Prostate gland (tissue), 2 donors: ENCODE measurements around the gene ABCC5. TPM values are rescaled to one million over a fixed set of nuclear protein-coding genes. Genes with fewer than 3 reads are reported as not detected.
"Not testable (repeated sequence)": the region's sequence is repeated elsewhere in the genome, so short reads cannot be mapped to it uniquely, and the experiment has no call there.

Experiments used
- DNase-seq: peaks from one replicate; pipeline ENCODE4 v3.0.0-alpha.2; 2019; ENCODE audit warnings: low spot score
- H3K27ac ChIP-seq, 2 donors: fragments of 200-600 bp; sonication (generic); 2 replicates each; pipeline ENCODE4 v1.5.1; 2017 to 2019
- H3K27me3 ChIP-seq: fragments of 200-600 bp; sonication (generic); replicated peaks from 2 replicates; pipeline ENCODE4 v1.5.1; 2019; ENCODE audit not compliant: insufficient read depth
- H3K36me3 ChIP-seq, 2 donors: fragments of 200-600 bp; sonication (generic); 1 replicate in 1 of 2; 2 replicates in 1 of 2; pipeline versions ENCODE4 v1.5.1 to v1.8.1; 2017 to 2019
- H3K4me1 ChIP-seq: fragments of 200-600 bp; sonication (generic); replicated peaks from 2 replicates; pipeline ENCODE4 v1.5.1; 2019
- H3K4me3 ChIP-seq, 2 donors: fragments of 200-600 bp; sonication (generic); 2 replicates each; pipeline ENCODE4 v1.5.1; 2017 to 2019
- H3K9me3 ChIP-seq: fragments of 200-600 bp; sonication (generic); 2 replicates; pipeline ENCODE4 v1.5.1; 2017
- POLR2A ChIP-seq: fragments of 450-650 bp; IDR thresholded peaks from one replicate; pipeline ENCODE4 v1.6.1; 2016; ENCODE audit warnings: antibody characterized with exemption, mild to moderate bottlenecking
- POLR2AphosphoS5 ChIP-seq: sonication (generic); formaldehyde crosslinking; IDR thresholded peaks from one replicate; pipeline ENCODE4 v1.6.1; 2017; ENCODE audit warnings: antibody characterized with exemption
- whole genome bisulfite sequencing: methylation state at CpG from one replicate; pipeline ENCODE4 v1.1.5; 2018; 5-methylcytosine and 5-hydroxymethylcytosine counted together
- intact Hi-C: fragments of 100-400 bp; cut with DNase I; formaldehyde crosslinking; loops from one replicate; pipeline ENCODE4 v1.14.2; 2022
- total RNA-seq, 2 donors: library from RNA; depleted of rRNA; stranded (reverse); fragments of >200 nt; gene quantifications; one replicate each; pipeline ENCODE4 v1.1.0, GENCODE V29; 2016
- TF ChIP-seq, protein P1 (sequence below), 4 experiments: fragments of 200-600 bp in 2 of 4; fragments of 450-650 bp in 2 of 4; sonication (generic) in 2 of 4; IDR thresholded peaks; 1 replicate in 3 of 4; 2 replicates in 1 of 4; pipeline ENCODE4 v1.5.1; 2016 to 2019; ENCODE audit warnings: antibody characterized with exemption in 4 of 4, mild to moderate bottlenecking in 2 of 4, moderate library complexity in 2 of 4

The ABCC5 gene
- total RNA-seq, 2 donors from 2014 or later, result 17.9 to 43.6 TPM

DNA sequence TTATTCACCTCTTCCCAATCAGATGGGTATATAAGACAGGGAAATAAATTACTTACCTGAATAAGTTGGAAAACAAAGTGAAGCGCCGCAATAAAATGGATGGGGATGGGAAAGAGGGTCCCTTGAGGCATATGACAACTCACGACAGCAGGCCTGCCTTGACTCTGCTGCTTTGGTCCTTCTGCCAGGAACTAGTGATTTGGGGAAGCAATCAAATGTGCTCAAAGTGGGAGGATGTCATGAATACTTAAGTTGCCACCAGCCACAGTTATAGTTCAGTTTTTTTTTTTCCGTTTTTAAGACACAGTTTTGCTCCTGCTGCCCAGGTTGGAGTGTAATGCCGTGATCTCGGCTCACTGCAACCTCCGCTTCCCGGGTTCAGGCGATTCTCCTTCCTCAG, 137.6 kb downstream of the ABCC5 start:
- no peak for DNase-seq
- TF ChIP-seq POLR2AphosphoS5 (no peak), POLR2A (no peak)
- TF ChIP-seq, protein P1, sequence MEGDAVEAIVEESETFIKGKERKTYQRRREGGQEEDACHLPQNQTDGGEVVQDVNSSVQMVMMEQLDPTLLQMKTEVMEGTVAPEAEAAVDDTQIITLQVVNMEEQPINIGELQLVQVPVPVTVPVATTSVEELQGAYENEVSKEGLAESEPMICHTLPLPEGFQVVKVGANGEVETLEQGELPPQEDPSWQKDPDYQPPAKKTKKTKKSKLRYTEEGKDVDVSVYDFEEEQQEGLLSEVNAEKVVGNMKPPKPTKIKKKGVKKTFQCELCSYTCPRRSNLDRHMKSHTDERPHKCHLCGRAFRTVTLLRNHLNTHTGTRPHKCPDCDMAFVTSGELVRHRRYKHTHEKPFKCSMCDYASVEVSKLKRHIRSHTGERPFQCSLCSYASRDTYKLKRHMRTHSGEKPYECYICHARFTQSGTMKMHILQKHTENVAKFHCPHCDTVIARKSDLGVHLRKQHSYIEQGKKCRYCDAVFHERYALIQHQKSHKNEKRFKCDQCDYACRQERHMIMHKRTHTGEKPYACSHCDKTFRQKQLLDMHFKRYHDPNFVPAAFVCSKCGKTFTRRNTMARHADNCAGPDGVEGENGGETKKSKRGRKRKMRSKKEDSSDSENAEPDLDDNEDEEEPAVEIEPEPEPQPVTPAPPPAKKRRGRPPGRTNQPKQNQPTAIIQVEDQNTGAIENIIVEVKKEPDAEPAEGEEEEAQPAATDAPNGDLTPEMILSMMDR (IDR thresholded peaks at IDR 0.05), result no peak
- H3K4me3 ChIP-seq, result no peak overlapping the region
- no peaks in the 10 kb centered on the region for H3K36me3 ChIP-seq
- intact Hi-C loops, result no loop called here
- no peak overlapping the region for H3K27ac ChIP-seq
- H3K27me3 ChIP-seq, result no peaks in the 10 kb centered on the region
- no peaks in the 10 kb centered on the region for H3K9me3 ChIP-seq
- WGBS, result 82% methylated on average over 9 of the region's 9 CpGs
- H3K4me1 ChIP-seq, result no peaks in the 10 kb centered on the region

DNA sequence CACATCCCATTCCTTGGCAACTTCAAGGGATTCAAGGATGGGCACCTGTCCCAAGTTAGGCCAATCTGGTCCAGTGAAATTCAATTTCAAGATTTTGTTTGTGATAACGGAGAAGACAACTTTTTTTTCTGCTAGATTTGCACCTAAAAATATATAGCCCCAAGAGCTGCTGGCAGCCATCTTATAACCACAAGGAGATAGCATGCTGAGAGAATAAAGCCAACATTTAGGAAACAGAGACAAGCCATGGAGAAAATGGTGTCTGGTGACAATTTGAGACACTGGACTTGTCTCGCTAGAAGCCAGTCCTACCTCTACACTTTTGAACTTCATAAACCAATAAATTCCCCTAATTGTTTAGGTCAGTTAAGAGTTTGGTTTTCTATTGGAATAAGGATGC, 138.4 kb downstream of the ABCC5 start:
- intact Hi-C loops, result no loop called here
- no peak for TF ChIP-seq POLR2A
- TF ChIP-seq POLR2AphosphoS5, result no peak
- TF ChIP-seq, protein P1 (IDR thresholded peaks at IDR 0.05), result no peak
- no peaks in the 10 kb centered on the region for H3K36me3 ChIP-seq

DNA sequence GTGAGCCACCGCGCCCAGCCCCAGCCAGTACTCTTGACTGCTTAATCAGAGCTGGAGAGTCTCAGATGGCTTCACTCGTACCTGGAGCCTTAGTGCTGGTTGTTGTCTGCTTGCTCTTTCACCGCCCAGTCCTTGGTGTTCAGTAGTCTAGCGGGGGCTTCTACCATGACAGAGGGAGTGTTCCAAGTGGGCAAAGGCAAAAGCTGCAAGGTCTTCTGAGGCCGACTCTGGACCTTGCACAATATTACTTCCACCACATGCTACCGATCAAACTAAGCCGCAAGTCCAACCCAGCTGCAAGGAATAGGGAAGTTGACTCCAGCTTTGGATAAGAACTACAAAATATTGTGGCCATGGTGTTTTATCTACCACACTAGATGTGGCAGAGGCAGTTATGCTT, 139.6 kb downstream of the ABCC5 start:
- intact Hi-C loops, result no loop called here

More for the DNA sequence above, 138.4 kb downstream of the ABCC5 start:
- 94% methylated on average over 2 of the region's 2 CpGs for WGBS
- no peak overlapping the region for H3K27ac ChIP-seq
- no peak overlapping the region for H3K4me3 ChIP-seq
- H3K4me1 ChIP-seq, result no peaks in the 10 kb centered on the region
- H3K27me3 ChIP-seq, result no peaks in the 10 kb centered on the region
- DNase-seq, result no peak
- H3K9me3 ChIP-seq, result no peaks in the 10 kb centered on the region

DNA sequence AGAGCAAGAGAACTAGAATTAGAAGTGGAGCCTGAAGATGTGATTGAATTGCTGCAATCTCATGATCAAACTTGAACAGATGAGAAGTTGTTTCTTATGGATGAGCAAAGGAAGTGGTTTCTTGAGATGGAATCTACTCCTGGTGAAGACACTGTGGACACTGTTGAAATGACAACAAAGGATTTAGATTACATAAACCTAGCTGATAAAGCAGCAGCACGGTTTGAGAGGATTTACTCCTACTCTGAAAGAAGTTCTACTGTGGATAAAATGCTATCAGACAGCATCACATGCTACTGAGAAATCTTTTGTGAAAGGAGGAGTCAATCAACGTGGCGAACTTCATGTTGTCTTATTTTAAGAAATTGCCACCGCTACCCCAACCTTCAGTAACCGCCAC, 140.5 kb downstream of the ABCC5 start:
- intact Hi-C loops, H3K27me3 ChIP-seq, H3K36me3 ChIP-seq, H3K9me3 ChIP-seq, DNase-seq, H3K4me3 ChIP-seq, H3K27ac ChIP-seq, H3K4me1 ChIP-seq: not testable (repeated sequence)
- WGBS, result 79% methylated on average over 5 of the region's 5 CpGs

More for the DNA sequence above, 139.6 kb downstream of the ABCC5 start:
- H3K27me3 ChIP-seq, result no peaks in the 10 kb centered on the region
- H3K36me3 ChIP-seq, result no peaks in the 10 kb centered on the region
- no peak overlapping the region for H3K4me3 ChIP-seq
- no peaks in the 10 kb centered on the region for H3K9me3 ChIP-seq
- no peak for DNase-seq
- no peak overlapping the region for H3K27ac ChIP-seq
- TF ChIP-seq, protein P1 (IDR thresholded peaks at IDR 0.05), result no peak
- no peaks in the 10 kb centered on the region for H3K4me1 ChIP-seq
- 84% methylated on average over 8 of the region's 8 CpGs for WGBS

DNA sequence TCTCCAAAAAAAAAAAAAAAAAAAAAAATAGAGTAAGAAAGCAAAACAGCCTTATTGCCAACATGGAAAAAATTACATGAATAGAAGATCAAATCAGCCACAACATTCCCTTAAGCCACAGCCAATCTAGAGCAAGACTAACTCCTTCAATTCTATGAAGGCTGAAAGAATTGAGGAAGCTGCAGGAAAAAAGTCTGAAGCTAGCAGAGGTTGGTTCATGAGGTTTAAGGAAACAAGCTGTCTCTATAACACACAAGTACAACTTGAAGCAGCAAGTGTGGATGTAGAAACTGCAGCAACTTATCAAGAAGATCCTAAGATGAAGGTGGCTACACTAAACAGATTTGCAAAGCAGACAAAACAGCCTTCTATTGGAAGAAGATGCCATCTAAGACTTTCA, 142.3 kb downstream of the ABCC5 start:
- H3K36me3 ChIP-seq, result no peaks in the 10 kb centered on the region
- DNase-seq, result no peak
- no peak for TF ChIP-seq POLR2A
- TF ChIP-seq, protein P1 (IDR thresholded peaks at IDR 0.05), result no peak
- TF ChIP-seq POLR2AphosphoS5, result no peak
- no peaks in the 10 kb centered on the region for H3K4me1 ChIP-seq
- H3K4me3 ChIP-seq, result no peak overlapping the region
- no peak overlapping the region for H3K27ac ChIP-seq
- intact Hi-C loops, result no loop called here
- H3K27me3 ChIP-seq, result no peaks in the 10 kb centered on the region
- H3K9me3 ChIP-seq, result no peaks in the 10 kb centered on the region
